ENCODE results near the gene C1QL4.
A peak's percentile ranks its signal among the peaks of the same experiment; 100 is the strongest.

DNA sequence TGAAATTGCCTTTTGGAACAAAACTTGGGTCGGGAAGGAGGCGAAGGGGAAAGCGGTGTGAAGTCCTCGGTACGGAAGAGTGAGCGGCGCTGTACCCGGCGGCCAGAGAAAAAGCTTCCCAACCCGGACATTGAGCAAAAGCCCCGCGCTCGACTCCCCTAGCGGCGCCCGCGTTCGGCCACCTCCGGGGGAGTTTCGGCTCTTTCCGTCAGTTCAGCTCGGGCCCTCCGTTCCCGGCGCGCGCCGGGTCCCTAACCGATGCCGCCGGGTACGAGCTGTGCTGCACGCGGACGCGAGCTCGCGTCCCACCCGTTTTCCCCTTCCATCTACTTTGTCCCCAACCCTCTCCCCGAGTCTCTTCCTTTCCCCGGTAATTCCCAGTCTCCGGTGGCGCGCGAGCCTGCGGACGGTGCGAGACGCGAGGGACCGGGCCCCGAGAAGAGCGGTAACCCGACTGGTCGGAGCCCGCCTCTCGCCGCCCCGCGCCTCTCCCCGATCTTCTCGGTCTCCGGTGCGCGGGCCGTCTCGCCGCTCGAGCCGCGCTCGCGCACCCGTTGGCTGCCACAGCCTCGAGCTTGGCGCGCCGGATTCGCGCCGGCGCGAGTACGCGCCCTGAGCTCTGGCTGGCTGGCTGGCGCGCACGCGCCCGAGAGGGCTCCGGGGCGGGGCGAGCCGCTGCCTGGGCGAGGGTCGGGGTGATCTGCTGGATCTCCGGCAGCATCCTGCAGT lies 29.8 kb upstream of the C1QL4 start:
- TF ChIP-seq, protein P1, sequence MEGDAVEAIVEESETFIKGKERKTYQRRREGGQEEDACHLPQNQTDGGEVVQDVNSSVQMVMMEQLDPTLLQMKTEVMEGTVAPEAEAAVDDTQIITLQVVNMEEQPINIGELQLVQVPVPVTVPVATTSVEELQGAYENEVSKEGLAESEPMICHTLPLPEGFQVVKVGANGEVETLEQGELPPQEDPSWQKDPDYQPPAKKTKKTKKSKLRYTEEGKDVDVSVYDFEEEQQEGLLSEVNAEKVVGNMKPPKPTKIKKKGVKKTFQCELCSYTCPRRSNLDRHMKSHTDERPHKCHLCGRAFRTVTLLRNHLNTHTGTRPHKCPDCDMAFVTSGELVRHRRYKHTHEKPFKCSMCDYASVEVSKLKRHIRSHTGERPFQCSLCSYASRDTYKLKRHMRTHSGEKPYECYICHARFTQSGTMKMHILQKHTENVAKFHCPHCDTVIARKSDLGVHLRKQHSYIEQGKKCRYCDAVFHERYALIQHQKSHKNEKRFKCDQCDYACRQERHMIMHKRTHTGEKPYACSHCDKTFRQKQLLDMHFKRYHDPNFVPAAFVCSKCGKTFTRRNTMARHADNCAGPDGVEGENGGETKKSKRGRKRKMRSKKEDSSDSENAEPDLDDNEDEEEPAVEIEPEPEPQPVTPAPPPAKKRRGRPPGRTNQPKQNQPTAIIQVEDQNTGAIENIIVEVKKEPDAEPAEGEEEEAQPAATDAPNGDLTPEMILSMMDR (IDR thresholded peaks at IDR 0.05; ENCODE audit: insufficient read depth, low read length), result no peak
- TF ChIP-seq, protein P2, sequence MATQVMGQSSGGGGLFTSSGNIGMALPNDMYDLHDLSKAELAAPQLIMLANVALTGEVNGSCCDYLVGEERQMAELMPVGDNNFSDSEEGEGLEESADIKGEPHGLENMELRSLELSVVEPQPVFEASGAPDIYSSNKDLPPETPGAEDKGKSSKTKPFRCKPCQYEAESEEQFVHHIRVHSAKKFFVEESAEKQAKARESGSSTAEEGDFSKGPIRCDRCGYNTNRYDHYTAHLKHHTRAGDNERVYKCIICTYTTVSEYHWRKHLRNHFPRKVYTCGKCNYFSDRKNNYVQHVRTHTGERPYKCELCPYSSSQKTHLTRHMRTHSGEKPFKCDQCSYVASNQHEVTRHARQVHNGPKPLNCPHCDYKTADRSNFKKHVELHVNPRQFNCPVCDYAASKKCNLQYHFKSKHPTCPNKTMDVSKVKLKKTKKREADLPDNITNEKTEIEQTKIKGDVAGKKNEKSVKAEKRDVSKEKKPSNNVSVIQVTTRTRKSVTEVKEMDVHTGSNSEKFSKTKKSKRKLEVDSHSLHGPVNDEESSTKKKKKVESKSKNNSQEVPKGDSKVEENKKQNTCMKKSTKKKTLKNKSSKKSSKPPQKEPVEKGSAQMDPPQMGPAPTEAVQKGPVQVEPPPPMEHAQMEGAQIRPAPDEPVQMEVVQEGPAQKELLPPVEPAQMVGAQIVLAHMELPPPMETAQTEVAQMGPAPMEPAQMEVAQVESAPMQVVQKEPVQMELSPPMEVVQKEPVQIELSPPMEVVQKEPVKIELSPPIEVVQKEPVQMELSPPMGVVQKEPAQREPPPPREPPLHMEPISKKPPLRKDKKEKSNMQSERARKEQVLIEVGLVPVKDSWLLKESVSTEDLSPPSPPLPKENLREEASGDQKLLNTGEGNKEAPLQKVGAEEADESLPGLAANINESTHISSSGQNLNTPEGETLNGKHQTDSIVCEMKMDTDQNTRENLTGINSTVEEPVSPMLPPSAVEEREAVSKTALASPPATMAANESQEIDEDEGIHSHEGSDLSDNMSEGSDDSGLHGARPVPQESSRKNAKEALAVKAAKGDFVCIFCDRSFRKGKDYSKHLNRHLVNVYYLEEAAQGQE (IDR thresholded peaks at IDR 0.05; ENCODE audit: insufficient replicate concordance, low read depth), result peak; percentile 18
- TF ChIP-seq GABPA (IDR thresholded peaks at IDR 0.05; ENCODE audit: low read depth), result no peak
- TF ChIP-seq POLR2AphosphoS5 (IDR thresholded peaks at IDR 0.05; ENCODE audit: low read depth), result peak; percentile 62; the same call in 1 of the 2 replicates
- TF ChIP-seq SPI1 (IDR thresholded peaks at IDR 0.05; ENCODE audit: borderline replicate concordance, low read depth), result no peak
